ENCODE results near the gene ZNF827. TPM values are rescaled to one million over a fixed set of nuclear protein-coding genes. Genes with fewer than 3 reads are reported as not detected.

Gene ZNF827
- total and polyA plus RNA-seq, 2 of the 13 experiments (the other 11 are each of a cell fraction or from before 2014, with no cell fraction given) = 2.8 TPM

DNA sequence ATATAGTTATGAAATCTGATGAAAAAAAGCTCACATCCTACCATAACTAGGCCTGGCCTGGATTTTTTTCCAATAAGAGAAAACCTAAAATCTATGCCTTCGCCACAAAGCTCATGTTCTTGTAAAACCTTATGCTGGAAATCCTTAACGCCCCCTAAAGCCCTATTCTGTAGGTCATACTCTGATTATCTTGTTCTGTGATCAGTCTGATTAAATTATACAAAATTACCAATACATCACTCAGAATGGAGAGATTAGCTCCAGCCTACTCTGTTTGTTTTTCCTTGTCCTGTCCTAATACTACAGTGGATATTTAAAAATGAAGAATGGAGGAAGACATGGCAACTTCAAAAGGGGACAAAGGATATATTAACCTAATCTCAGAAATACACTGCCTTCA, 7.2 kb downstream of the ZNF827 start:
- ChIA-PET POLR2A (no interaction called here), CTCF (ENCODE audit: low intra/inter-chr PET ratio, low total read pairs) (no interaction called here)
- Histone ChIP-seq H3K9ac (ENCODE audit: insufficient read depth, low read depth, low read length) (no peak overlapping the region), H3K4me1 (ENCODE audit: insufficient read depth, low read length) (peaks cover 30% of the 10 kb centered on the region), H3K4me2 (ENCODE audit: low read depth, low read length) (no peak overlapping the region), H3K27ac (ENCODE audit: extremely low read length, insufficient read depth, low read length) (no peak overlapping the region), H4K20me1 (ENCODE audit: insufficient read depth, low read length) (peaks cover 6% of the 10 kb centered on the region; the same call in 1 of the 2 replicates), H3K27me3 (ENCODE audit: control insufficient read depth in 1 of 2, insufficient read depth in 2 of 2, low read length in 2 of 2) (no peaks in the 10 kb centered on the region), H3K36me3 (replicated peaks in 1 of 2; ENCODE audit: control insufficient read depth in 1 of 2, insufficient read depth in 2 of 2, low read length in 2 of 2) (no peaks in the 10 kb centered on the region; a peak in 1 of 5 replicates), H2AFZ (ENCODE audit: low read length) (no peak overlapping the region), H3K9me3 (ENCODE audit: low read length) (no peaks in the 10 kb centered on the region), H3K79me2 (ENCODE audit: insufficient read depth, low read length) (peaks cover 35% of the 10 kb centered on the region), H3K4me3 (replicated peaks in 1 of 3; ENCODE audit: insufficient read depth in 1 of 3, low read depth in 2 of 3, low read length in 3 of 3) (no peak overlapping the region)
- TF ChIP-seq, protein P1, sequence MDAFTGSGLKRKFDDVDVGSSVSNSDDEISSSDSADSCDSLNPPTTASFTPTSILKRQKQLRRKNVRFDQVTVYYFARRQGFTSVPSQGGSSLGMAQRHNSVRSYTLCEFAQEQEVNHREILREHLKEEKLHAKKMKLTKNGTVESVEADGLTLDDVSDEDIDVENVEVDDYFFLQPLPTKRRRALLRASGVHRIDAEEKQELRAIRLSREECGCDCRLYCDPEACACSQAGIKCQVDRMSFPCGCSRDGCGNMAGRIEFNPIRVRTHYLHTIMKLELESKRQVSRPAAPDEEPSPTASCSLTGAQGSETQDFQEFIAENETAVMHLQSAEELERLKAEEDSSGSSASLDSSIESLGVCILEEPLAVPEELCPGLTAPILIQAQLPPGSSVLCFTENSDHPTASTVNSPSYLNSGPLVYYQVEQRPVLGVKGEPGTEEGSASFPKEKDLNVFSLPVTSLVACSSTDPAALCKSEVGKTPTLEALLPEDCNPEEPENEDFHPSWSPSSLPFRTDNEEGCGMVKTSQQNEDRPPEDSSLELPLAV (CRISPR knock-in tag; conservative IDR thresholded peaks at IDR 0.05; ENCODE audit: low read depth) = no peak
- TF ChIP-seq, protein P2, sequence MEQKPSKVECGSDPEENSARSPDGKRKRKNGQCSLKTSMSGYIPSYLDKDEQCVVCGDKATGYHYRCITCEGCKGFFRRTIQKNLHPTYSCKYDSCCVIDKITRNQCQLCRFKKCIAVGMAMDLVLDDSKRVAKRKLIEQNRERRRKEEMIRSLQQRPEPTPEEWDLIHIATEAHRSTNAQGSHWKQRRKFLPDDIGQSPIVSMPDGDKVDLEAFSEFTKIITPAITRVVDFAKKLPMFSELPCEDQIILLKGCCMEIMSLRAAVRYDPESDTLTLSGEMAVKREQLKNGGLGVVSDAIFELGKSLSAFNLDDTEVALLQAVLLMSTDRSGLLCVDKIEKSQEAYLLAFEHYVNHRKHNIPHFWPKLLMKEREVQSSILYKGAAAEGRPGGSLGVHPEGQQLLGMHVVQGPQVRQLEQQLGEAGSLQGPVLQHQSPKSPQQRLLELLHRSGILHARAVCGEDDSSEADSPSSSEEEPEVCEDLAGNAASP (CRISPR knock-in tag; IDR thresholded peaks at IDR 0.05; ENCODE audit: borderline replicate concordance) = no peak
- TF ChIP-seq, protein P3, sequence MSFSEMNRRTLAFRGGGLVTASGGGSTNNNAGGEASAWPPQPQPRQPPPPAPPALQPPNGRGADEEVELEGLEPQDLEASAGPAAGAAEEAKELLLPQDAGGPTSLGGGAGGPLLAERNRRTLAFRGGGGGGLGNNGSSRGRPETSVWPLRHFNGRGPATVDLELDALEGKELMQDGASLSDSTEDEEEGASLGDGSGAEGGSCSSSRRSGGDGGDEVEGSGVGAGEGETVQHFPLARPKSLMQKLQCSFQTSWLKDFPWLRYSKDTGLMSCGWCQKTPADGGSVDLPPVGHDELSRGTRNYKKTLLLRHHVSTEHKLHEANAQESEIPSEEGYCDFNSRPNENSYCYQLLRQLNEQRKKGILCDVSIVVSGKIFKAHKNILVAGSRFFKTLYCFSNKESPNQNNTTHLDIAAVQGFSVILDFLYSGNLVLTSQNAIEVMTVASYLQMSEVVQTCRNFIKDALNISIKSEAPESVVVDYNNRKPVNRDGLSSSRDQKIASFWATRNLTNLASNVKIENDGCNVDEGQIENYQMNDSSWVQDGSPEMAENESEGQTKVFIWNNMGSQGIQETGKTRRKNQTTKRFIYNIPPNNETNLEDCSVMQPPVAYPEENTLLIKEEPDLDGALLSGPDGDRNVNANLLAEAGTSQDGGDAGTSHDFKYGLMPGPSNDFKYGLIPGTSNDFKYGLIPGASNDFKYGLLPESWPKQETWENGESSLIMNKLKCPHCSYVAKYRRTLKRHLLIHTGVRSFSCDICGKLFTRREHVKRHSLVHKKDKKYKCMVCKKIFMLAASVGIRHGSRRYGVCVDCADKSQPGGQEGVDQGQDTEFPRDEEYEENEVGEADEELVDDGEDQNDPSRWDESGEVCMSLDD (CRISPR knock-in tag; IDR thresholded peaks at IDR 0.05; ENCODE audit: borderline replicate concordance) = no peak
- TF ChIP-seq, protein P4, sequence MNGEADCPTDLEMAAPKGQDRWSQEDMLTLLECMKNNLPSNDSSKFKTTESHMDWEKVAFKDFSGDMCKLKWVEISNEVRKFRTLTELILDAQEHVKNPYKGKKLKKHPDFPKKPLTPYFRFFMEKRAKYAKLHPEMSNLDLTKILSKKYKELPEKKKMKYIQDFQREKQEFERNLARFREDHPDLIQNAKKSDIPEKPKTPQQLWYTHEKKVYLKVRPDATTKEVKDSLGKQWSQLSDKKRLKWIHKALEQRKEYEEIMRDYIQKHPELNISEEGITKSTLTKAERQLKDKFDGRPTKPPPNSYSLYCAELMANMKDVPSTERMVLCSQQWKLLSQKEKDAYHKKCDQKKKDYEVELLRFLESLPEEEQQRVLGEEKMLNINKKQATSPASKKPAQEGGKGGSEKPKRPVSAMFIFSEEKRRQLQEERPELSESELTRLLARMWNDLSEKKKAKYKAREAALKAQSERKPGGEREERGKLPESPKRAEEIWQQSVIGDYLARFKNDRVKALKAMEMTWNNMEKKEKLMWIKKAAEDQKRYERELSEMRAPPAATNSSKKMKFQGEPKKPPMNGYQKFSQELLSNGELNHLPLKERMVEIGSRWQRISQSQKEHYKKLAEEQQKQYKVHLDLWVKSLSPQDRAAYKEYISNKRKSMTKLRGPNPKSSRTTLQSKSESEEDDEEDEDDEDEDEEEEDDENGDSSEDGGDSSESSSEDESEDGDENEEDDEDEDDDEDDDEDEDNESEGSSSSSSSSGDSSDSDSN (CRISPR knock-in tag; IDR thresholded peaks at IDR 0.05) = no peak
- DNase-seq (ENCODE audit: low spot score) = no peak
- WGBS (ENCODE audit: low lambda C conversion rate) = 96% methylated on average over 2 of the region's 2 CpGs
- in situ Hi-C loops (cut with HindIII; ENCODE audit: extremely low pct_ligation_motif_present, low pct_unique_long_range_greater_than_20kb) (loop anchor here (10.0 kb wide), 1 partner anchor 197 kb away; no protein-coding TSS in a partner anchor), intact Hi-C loops (cut with micrococcal nuclease; ENCODE audit: unreplicated experiment) (no loop called here)
- no TSS peak for BruUV-seq (replicated peaks)
- ATAC-seq = no peak
- FAIRE-seq = no peak

All from HepG2 (cell line).